Loucy (cell line): Measurements from ENCODE around the gene NCOA1.

Experiments used
- H2AFZ ChIP-seq: fragments of 200-600 bp; sonication (generic); 2 replicates; pipeline ENCODE4 v1.6.0; 2016; ENCODE audit warnings: antibody characterized with exemption, mild to moderate bottlenecking, low read length, moderate library complexity
- H3F3A ChIP-seq: fragments of 200-600 bp; 2 replicates; pipeline ENCODE4 v1.6.0; 2016; ENCODE audit warnings: antibody characterized with exemption, low read depth, mild to moderate bottlenecking
- H3K27me3 ChIP-seq: fragments of 200-600 bp; sonication (generic); 2 replicates; pipeline ENCODE4 v1.6.1; 2014; ENCODE audit warnings: low read length, mild to moderate bottlenecking; ENCODE audit not compliant: insufficient read depth, poor library complexity, severe bottlenecking
- H3K36me3 ChIP-seq: fragments of 200-600 bp; sonication (generic); 2 replicates; pipeline ENCODE4 v1.6.1; 2016; ENCODE audit warnings: low read length; ENCODE audit not compliant: insufficient read depth
- H3K4me1 ChIP-seq: fragments of 200-600 bp; sonication (generic); 2 replicates; pipeline ENCODE4 v1.5.1; 2014; ENCODE audit warnings: low read length, mild to moderate bottlenecking; ENCODE audit not compliant: insufficient read depth, poor library complexity, severe bottlenecking
- H3K4me2 ChIP-seq: fragments of 200-600 bp; sonication (generic); 2 replicates; pipeline ENCODE4 v1.6.0; 2014; ENCODE audit warnings: antibody characterized with exemption, low read length, low read depth, mild to moderate bottlenecking; ENCODE audit not compliant: poor library complexity, severe bottlenecking
- H3K4me3 ChIP-seq: fragments of 200-600 bp; sonication (generic); 2 replicates; pipeline ENCODE4 v1.5.1; 2014; ENCODE audit warnings: low read length, mild to moderate bottlenecking, mixed read lengths; ENCODE audit not compliant: poor library complexity, severe bottlenecking
- H3K79me2 ChIP-seq: fragments of 200-600 bp; sonication (generic); 2 replicates; pipeline ENCODE4 v1.6.1; 2014; ENCODE audit warnings: low read length; ENCODE audit not compliant: insufficient read depth
- H3K9ac ChIP-seq: fragments of 200-600 bp; sonication (generic); 2 replicates; pipeline ENCODE4 v1.6.0; 2014; ENCODE audit warnings: mild to moderate bottlenecking, low read depth, low read length, moderate library complexity; ENCODE audit not compliant: poor library complexity, severe bottlenecking
- H3K9me2 ChIP-seq: fragments of 200-600 bp; sonication (generic); replicated peaks from 2 replicates; pipeline ENCODE4 v1.6.1; 2016; ENCODE audit warnings: low read depth, low read length, mixed read lengths
- H3K9me3 ChIP-seq: fragments of 200-600 bp; sonication (generic); 2 replicates; pipeline ENCODE4 v1.6.1; 2014; ENCODE audit warnings: mild to moderate bottlenecking, antibody characterized with exemption, low read length, low read depth; ENCODE audit not compliant: insufficient read depth
- H4K20me1 ChIP-seq: fragments of 200-600 bp; sonication (generic); 2 replicates; pipeline ENCODE4 v1.6.0; 2014; ENCODE audit warnings: antibody characterized with exemption, low read length, mild to moderate bottlenecking; ENCODE audit not compliant: insufficient read depth, poor library complexity, severe bottlenecking
- EZH2phosphoT487 ChIP-seq: fragments of 200-600 bp; IDR thresholded peaks from 2 replicates; pipeline ENCODE4 v1.6.1; 2018; ENCODE audit warnings: antibody characterized with exemption, mild to moderate bottlenecking, moderate library complexity, borderline replicate concordance
- TF ChIP-seq, protein P1 (sequence below): fragments of 200-600 bp; sonication (generic); conservative IDR thresholded peaks from 2 replicates; pipeline ENCODE4 v1.5.1; 2014; ENCODE audit warnings: mild to moderate bottlenecking, antibody characterized with exemption, low read length

The NCOA1 gene

DNA sequence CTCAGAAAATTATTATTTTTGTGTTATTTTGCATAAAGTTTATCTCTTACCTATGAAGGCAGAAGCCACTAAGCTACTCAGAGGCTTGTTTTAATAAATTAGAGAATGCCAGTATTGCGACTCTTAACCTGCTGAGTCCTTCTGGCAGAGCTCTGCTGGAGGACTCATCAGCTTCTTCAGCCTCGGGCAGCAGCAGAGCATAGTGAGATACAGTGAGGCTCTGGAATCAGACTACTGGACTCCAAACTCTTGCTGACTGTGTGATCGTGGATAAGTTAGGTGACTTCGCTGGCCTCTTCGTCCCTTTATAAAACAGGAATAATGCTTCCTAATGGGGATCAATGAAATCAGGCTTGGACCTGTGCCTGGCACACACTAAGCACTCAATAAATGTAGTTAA, 300.4 kb downstream of the NCOA1 start:
- Histone ChIP-seq H3F3A (no peaks in the 10 kb centered on the region), H3K27me3 (no peaks in the 10 kb centered on the region), H3K79me2 (peaks cover 32% of the 10 kb centered on the region), H4K20me1 (peaks cover 9% of the 10 kb centered on the region), H3K4me3 (peak overlapping the region; percentile 91), H3K9me3 (no peaks in the 10 kb centered on the region), H2AFZ (no peak overlapping the region), H3K36me3 (no peaks in the 10 kb centered on the region), H3K9me2 (no peaks in the 10 kb centered on the region), H3K4me1 (peaks cover 36% of the 10 kb centered on the region), H3K9ac (peak overlapping the region; percentile 90), H3K4me2 (peak overlapping the region; percentile 91)
- no peak for TF ChIP-seq EZH2phosphoT487
- TF ChIP-seq, protein P1, sequence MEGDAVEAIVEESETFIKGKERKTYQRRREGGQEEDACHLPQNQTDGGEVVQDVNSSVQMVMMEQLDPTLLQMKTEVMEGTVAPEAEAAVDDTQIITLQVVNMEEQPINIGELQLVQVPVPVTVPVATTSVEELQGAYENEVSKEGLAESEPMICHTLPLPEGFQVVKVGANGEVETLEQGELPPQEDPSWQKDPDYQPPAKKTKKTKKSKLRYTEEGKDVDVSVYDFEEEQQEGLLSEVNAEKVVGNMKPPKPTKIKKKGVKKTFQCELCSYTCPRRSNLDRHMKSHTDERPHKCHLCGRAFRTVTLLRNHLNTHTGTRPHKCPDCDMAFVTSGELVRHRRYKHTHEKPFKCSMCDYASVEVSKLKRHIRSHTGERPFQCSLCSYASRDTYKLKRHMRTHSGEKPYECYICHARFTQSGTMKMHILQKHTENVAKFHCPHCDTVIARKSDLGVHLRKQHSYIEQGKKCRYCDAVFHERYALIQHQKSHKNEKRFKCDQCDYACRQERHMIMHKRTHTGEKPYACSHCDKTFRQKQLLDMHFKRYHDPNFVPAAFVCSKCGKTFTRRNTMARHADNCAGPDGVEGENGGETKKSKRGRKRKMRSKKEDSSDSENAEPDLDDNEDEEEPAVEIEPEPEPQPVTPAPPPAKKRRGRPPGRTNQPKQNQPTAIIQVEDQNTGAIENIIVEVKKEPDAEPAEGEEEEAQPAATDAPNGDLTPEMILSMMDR: no peak

DNA sequence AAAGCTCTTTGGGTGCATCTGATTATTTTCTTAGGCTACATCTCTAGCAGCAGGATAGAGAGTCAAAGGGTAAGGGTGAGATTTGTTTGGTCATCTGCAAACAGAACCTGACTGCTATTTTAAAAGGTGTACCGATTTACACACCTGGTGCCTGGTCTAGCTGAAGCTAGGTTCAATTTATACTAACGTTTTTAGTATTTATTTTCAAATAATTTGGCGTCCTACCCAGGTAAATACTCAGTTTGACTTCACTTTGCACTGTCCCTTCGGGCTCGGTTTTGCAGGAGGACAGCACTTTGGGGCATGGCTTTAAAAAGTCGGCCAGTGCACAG, 301.5 kb downstream of the NCOA1 start:
- H3K4me2 ChIP-seq: peak overlapping the region; percentile 91
- no peaks in the 10 kb centered on the region for H3K27me3 ChIP-seq
- H3K9me3 ChIP-seq: no peaks in the 10 kb centered on the region
- peak overlapping the region; percentile 91 for H3K4me3 ChIP-seq
- peak overlapping the region; percentile 90 for H3K9ac ChIP-seq
- peaks cover 13% of the 10 kb centered on the region for H4K20me1 ChIP-seq
- H3K79me2 ChIP-seq: peaks cover 42% of the 10 kb centered on the region
- H3K4me1 ChIP-seq: peaks cover 47% of the 10 kb centered on the region
- no peaks in the 10 kb centered on the region for H3K9me2 ChIP-seq
- no peaks in the 10 kb centered on the region for H3K36me3 ChIP-seq
- peak overlapping the region; percentile 89 for H2AFZ ChIP-seq
- no peaks in the 10 kb centered on the region for H3F3A ChIP-seq
- TF ChIP-seq, protein P1: no peak
- no peak for TF ChIP-seq EZH2phosphoT487

DNA sequence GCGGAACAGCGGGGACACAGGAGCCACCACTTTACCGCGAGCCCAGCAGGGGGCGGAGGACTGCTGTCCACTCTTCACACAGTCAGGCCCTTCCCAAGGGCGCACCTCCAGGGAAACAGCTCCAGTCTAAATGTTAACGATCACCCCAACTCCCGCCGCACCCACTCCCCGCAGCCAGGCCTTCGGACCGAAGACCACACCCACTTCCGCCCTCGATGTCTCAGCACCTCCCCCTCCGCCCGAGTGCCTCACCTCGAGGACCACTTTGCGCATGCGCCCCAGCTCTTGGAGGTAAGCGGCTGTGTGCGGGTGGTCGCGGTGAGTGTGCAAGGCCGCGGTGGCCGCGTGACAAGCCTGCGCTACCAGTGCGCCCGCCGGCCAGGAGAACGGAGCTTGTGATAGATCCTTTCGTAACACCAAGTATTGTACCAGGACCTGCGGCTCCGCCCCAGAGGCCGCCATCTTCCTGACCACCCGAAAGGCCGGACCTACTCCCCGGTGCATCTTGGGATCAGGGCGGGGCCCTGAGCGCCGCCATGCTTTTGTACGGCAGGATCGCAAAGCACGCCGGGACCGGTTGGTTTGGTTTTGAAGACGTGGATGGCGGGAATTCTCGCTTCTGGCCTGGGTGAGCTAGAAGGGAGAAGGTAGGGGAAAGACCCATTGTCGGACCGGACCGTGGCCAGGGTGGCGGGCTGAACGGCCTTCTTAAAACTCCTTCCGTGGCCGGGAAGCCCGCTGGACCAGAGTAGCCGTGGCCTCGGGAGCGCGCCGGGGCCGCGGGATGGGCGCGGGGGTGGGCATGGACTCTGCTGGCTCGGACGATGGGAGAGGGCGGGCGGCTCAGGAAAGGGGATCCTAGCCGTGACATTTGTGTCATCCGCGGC, 302.1 kb downstream of the NCOA1 start, which contains the start of the genes CENPO and PTRHD1:
CENPO (plus strand) TSS at position 552 of the 887 bp plus-strand sequence. CDS start 495 bp downstream, outside the sequence.
PTRHD1 (minus strand) TSS at position 518 of the 887 bp plus-strand sequence; CDS start at position 504, 14 bp downstream.
- peaks cover 52% of the 10 kb centered on the region for H3K4me1 ChIP-seq
- peaks cover 49% of the 10 kb centered on the region for H3K79me2 ChIP-seq
- no peak for TF ChIP-seq EZH2phosphoT487
- TF ChIP-seq, protein P1: peak; percentile 63
- H3K27me3 ChIP-seq: no peaks in the 10 kb centered on the region
- no peaks in the 10 kb centered on the region for H3K9me3 ChIP-seq
- H3F3A ChIP-seq: no peaks in the 10 kb centered on the region
- no peaks in the 10 kb centered on the region for H3K36me3 ChIP-seq
- H3K4me2 ChIP-seq: peak within 1 kb of the TSS; percentile 91
- H3K9me2 ChIP-seq: no peaks in the 10 kb centered on the region
- peak within 1 kb of the TSS; percentile 91 for H3K4me3 ChIP-seq
- H2AFZ ChIP-seq: peak within 1 kb of the TSS; percentile 89
- peaks cover 18% of the 10 kb centered on the region for H4K20me1 ChIP-seq
- H3K9ac ChIP-seq: peak within 1 kb of the TSS; percentile 90
